GM18505 (cell line): Measurements from ENCODE around the gene PTGIS.

Source experiments
- ATAC-seq: cut with Tn5 transposase; IDR thresholded peaks from one replicate; pipeline ENCODE4 v1.9.1; 2021; ENCODE audit not compliant: unreplicated experiment
- POLR2A ChIP-seq: IDR thresholded peaks from 4 replicates; pipeline ENCODE4 v1.6.1; 2011; ENCODE audit warnings: borderline replicate concordance; ENCODE audit not compliant: insufficient read depth, insufficient read length; ENCODE audit errors: extremely low read depth

The PTGIS gene

DNA sequence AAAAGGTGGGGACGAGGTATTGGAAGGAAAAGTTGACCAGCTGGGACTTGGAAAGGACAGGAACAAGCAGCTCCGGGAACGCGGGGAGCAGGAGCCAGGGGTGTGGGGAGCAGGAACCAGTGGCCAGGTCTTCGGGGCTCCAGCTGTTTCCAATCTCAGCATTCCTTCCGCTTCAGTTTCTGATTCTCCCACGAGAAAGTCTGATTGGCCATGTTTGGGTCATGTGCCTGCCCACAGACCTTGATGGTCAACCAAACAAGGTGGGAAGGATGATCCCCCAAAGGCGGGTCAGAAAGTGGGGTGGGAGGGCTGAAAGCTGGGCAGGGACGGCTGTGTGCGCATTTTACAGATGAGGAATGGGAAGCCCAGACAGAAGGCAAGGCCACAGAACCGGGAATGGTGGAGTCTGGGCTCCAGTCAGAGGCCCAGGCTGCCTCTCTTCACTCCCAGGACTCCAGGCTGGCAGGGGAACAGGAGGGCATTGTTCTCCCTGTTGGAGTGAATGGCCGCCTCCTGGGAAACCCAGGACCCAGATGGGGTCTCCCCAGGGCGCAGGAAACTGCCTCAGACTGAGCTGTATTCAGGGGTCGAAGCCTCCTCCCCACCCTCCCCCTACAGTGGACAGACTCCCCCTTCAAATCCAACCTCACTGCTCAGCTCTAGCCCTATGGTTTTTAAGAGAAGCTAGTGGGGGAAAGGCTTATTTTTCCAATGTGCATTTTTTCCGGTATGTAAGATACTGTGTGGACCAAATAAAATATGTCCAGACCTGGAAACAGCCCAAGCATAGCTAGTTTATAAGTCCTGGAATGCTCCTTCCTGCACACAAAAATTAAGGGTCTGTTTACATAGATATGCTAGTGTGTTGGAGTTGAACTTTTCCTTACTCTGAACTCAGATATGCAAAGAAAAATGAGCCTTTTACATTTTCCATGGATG, 12.2 kb upstream of the PTGIS start:
- no peak for TF ChIP-seq POLR2A
- ATAC-seq: no peak

DNA sequence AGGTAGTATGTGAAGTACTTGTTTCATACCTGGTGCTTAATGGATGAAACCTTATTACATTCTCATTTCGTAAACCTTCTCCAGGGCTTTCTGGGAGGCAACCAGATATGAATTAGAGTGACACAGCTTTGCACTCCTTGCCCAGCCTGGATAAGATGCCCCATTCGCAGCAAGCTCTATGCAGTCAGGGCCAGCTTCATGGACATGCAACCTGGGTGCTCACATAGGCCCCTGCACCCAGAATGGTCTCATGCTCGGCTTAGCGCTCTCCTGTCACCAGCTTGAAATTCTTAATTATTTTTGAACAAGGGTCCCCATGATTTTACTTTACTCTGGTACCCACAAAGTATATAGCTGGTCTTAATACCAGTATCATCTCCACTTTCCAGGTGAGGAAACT, 11.3 kb upstream of the PTGIS start:
- no peak for TF ChIP-seq POLR2A
- no peak for ATAC-seq

DNA sequence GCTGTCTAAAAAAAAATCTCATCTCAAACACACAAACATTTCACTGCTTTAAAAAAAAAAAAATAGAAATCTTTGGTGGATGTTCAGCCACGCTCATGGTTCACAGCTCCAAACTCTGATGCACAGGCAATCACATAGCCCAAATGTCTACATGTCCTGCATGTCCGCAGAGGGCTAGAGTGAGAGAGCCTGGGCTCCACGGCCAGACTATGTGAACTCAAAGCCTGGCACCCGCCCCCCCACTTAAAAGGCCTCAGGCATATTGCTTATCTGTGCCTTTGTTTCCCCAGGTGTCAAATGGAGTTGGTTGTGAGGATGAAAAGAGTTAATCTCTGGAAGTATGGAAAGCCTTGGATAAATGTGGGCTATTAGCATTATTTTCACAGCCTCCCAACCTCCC, 10.5 kb upstream of the PTGIS start:
- no peak for ATAC-seq

DNA sequence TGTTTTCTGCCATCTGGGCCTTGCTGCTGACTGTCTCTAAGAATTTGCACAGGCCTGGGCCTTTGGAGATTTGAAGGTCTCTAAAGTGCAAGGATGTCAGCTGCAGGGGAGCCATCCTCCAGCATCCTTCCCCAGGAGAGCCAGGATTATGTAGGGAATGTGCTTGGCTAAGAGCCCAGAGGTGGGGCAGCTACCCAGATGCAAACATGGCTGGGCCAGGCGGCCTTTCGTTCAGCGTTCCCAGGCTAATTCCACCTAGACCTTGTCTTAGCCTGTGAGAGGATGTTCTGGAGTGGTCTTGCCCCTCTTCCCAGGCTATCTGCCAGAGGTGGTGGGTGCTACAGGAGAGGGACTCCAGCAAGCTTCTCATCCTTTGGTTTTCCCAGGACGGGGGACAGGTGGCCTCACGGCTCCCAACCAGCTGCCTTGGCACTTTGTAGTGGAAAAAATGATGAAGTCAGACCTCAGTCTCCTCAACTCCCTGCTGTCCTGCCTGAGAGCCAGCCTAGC, 7.7 kb upstream of the PTGIS start:
- no peak for ATAC-seq
- TF ChIP-seq POLR2A: no peak

More for the DNA sequence above, 10.5 kb upstream of the PTGIS start:
- no peak for TF ChIP-seq POLR2A

DNA sequence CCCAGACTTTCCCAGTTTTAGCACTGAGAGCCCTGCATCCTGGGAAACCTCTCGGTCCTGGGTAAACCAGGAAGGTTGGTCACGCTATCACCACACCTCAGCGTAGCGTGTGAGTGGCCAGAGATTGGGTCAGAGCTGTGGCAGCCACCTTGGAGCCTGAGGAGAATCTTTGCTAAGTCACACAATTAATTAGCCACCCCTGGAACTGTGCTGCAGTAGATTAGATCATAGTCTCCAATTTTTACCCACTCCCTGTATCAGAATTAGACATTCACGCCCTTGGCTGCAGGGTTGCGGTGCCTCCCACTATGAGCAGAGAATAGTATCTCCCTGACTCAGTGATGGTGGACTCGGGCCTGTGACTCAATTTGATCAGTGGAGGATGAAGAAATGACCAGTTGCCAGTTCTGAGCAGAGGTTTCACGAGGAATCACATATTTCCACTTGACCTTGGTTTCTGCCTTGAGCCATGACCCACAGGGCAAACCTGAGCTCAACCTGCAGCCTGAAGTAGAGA, 6.0 kb upstream of the PTGIS start:
- ATAC-seq: no peak
- TF ChIP-seq POLR2A: no peak

DNA sequence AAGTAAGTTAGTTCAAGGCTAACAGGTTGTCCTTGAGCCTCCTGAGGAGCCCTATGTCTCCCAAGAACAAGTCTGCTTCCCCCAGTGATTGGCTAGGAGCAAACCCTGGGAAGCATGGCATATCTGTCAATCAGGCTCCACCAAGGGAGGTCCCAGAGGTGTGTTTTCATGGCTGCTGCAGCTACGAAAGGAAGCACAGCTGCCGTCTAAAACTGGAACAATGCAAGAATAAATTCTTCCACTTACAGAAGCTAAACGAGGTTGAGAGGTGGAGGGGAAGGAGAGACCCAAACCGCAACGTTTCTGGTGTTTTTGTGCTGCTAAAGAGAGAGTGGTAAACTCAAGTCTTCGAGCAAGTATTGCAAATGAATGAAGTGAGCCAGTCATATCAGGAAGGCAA, 4.9 kb upstream of the PTGIS start:
- no peak for TF ChIP-seq POLR2A
- no peak for ATAC-seq

DNA sequence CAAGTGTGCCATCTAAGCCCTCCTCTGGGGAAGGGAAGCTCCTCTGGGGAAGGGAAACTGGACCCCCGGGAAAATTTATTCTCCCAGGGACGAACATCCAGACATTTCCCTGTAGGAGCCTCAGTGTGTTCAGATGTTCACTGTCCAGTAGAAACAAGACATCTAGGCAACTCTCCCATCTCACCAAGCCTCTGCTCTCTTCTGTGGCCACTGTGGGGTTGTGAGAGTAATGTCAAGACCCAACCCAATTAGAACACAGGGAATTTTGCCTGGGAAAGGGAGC, 3.6 kb upstream of the PTGIS start:
- no peak for TF ChIP-seq POLR2A

DNA sequence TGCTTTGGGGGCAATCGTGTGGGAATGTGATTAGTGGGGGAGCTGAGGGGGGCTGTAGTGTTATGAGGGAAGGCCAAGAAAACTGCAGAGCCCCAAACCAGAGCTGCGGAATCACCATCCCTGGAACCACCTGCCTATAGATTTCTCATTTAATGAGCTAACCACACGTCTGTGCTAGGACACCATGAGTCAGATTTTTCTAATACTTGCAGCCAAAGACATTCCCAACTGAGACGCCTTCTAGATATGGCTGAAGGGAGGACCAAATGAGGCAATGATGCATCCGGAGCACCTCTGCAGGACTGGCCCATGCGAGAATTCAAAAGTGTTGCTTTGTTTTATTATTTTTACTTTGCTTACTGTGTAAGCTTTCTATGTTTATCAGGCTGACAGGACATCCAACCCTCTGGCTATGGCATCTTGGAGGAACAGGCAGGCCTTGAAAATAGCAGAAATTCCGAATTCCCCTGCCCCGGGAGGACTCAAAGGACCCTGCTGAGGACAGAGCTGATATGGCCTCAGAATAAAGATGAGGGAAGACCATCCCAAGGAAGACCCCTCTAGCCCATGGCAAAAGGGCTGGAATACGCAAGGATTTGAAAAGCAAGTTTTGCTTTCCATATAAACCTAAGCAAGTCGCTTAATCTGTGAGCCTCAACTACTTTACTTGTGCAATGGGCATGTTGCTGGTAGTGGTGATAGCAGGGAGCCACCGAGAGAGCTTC, 3.1 kb upstream of the PTGIS start:
- ATAC-seq: no peak
- no peak for TF ChIP-seq POLR2A

More for the DNA sequence above, 3.6 kb upstream of the PTGIS start:
- ATAC-seq: no peak

DNA sequence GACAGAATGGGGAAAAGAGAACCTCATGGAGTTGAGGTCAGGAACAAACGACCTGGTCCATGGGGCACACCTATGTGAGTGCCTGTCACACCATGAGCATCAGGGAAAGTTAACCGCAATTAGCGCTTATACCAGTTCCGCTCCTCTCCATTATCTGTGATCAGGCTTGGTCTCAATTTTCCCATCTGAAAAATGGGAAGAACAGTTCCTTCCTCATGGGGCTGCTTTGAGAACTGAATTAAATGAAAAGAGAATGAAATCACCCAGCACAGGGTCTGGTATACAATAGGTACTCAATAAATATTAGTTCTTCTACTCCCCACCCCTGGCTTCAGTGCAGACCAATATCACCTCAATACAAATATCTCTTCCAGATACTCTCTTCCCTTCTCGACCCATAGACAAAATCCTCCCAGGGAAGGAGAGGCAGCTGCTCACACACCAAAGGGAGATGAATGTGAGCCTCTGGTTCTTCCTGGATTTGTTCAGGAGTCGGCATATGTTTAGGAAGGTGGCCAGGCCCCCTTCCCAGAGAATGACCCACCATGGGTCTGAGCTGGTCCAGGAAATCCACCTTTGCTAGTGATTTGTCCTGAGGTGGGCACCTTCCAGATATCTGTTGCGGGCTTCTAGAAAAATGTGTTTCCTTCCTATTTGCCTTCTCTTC, 2.4 kb upstream of the PTGIS start:
- no peak for ATAC-seq
- no peak for TF ChIP-seq POLR2A

DNA sequence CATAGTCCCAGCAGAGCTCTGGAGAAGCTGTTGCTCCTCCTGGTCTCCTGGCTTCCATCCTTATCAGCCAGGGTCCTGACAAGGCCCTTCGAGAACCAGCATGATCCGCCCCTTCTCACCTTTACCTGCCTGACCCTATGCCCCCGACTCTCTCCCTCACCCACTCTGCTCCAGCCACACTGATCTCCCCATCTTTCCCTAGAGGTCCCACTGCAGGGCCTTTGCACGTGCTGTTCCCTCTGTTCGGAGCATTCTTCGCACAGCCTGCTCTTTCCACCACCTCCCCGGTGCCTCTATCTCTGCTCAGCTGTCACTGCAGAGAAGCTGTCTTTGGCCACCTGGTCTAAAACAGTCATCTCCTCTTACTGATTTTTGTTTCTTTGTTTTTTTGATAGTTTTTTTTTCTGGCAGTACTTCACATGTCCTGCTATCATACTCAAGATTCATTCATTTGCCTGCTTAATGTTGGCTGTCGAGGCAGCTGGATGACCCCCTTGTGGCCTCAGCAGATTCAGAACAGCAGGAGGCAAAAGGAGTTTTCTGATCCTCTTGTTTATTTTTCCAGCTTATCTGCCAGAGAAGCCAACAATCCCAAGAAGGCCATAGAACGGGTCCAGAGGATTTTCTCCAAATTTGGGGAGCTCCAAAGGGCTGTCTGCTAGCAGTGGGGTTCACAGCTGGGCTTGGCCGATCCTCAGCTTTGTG, 1.6 kb upstream of the PTGIS start:
- ATAC-seq: no peak
- no peak for TF ChIP-seq POLR2A

DNA sequence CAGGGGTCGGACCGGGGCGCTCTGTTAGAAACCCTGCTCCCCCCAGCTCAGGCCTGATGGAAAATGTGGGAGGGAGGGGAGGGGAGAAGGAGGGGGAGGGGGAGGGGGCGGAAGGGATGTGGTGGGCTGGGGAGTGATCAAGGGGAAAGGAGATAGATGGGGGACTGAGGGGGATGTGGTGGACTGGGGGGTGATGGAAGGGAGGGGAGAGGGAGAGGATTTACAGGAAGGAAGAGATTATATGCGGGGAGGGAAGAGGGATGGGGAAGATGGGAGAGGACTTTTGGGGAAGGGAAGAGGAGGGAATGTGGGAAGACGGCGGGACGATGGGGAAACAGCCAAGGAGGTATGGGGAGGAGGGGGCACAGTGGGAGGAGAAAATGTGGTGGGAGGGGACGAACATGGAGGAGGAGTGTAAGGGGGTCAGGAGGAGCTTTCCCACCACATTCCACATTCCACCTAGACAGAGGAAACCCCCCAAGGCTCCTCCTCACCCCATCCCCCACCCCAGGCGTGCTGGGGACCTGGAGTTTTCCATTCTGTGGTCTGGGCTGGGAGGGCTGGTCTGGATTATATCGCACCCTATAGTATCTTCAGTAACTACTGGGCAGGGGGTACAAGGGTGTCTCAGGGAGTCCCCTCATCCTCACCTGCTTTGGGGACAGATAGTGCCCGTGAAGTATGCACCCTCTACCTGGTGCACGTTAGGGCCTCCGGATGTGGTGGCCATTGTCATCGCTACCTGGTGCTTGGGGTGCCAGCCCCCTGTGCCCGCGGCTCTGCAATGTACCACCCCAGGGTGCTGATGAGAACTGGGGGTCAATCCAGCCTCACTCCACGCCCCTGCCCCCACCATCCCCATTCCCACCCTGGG, 578 bp upstream of the PTGIS start:
- no peak for TF ChIP-seq POLR2A
- no peak for ATAC-seq
